ENCODE measurements around the gene CERKL. TPM values are rescaled to one million over a fixed set of nuclear protein-coding genes. Genes with fewer than 3 reads are reported as not detected.

Gene CERKL
- total RNA-seq, 1 experiment from 2014 or later: 0.23 TPM

DNA sequence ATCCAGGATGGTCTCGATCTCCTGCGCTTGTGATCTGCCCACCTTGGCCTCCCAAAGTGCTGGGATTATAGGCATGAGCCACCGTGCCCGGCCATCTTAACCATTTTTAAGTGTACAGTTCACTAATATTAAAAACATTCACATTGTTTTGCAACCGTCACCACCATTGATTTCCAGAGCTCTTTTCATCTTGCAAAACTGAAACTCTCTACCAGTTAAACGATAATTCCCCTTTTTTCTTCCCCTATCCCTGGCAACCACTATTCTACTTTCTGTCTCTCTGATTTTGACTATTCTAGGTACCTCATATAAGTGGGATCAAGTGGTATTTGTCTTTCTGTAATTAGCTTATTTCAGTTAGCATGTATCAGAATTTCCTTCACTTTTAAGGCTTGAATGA lies 40.2 kb upstream of the CERKL start:
- Mint-ChIP-seq H3K27ac (ENCODE audit: low read depth, unreplicated experiment) (no peak overlapping the region), H3K27me3 (ENCODE audit: insufficient read depth, unreplicated experiment) (peaks cover 19% of the 10 kb centered on the region), H3K9me3 (ENCODE audit: unreplicated experiment) (no peaks in the 10 kb centered on the region), H3K4me1 (ENCODE audit: insufficient read depth, unreplicated experiment) (no peaks in the 10 kb centered on the region), H3K36me3 (ENCODE audit: insufficient read depth, unreplicated experiment) (no peaks in the 10 kb centered on the region), H3K4me3 (ENCODE audit: unreplicated experiment) (no peak overlapping the region)
- BruUV-seq (replicated peaks): no TSS peak
- intact Hi-C loops (cut with micrococcal nuclease): no loop called here
- ChIA-PET POLR2A (no interaction called here), CTCF (interaction anchor here (0.7 to 1.3 kb wide), 2 partner anchors 17 to 18 kb away, joined by 3 to 6 read pairs; no protein-coding TSS in a partner anchor)
- TF ChIP-seq, protein P1, sequence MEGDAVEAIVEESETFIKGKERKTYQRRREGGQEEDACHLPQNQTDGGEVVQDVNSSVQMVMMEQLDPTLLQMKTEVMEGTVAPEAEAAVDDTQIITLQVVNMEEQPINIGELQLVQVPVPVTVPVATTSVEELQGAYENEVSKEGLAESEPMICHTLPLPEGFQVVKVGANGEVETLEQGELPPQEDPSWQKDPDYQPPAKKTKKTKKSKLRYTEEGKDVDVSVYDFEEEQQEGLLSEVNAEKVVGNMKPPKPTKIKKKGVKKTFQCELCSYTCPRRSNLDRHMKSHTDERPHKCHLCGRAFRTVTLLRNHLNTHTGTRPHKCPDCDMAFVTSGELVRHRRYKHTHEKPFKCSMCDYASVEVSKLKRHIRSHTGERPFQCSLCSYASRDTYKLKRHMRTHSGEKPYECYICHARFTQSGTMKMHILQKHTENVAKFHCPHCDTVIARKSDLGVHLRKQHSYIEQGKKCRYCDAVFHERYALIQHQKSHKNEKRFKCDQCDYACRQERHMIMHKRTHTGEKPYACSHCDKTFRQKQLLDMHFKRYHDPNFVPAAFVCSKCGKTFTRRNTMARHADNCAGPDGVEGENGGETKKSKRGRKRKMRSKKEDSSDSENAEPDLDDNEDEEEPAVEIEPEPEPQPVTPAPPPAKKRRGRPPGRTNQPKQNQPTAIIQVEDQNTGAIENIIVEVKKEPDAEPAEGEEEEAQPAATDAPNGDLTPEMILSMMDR (IDR thresholded peaks at IDR 0.05; ENCODE audit: unreplicated experiment): no peak
- DNase-seq (ENCODE audit: unreplicated experiment): no peak

GRCh38 chr2:181694271-181694670 lies 37.4 kb upstream of the CERKL start:
- ChIA-PET CTCF (interaction anchor here (0.6 to 1.0 kb wide), 2 partner anchors 239 to 952 kb away, joined by 3 read pairs; no protein-coding TSS in a partner anchor), POLR2A (no interaction called here)
- intact Hi-C loops (cut with micrococcal nuclease): no loop called here
- BruUV-seq (replicated peaks): no TSS peak
- no peak overlapping the region for H3K4me3 Mint-ChIP-seq (ENCODE audit: unreplicated experiment)
- no peaks in the 10 kb centered on the region for H3K4me1 Mint-ChIP-seq (ENCODE audit: insufficient read depth, unreplicated experiment)
- no peaks in the 10 kb centered on the region for H3K9me3 Mint-ChIP-seq (ENCODE audit: unreplicated experiment)
- no peaks in the 10 kb centered on the region for H3K36me3 Mint-ChIP-seq (ENCODE audit: insufficient read depth, unreplicated experiment)
- peaks cover 19% of the 10 kb centered on the region for H3K27me3 Mint-ChIP-seq (ENCODE audit: insufficient read depth, unreplicated experiment)
- no peak for DNase-seq (ENCODE audit: unreplicated experiment)
- TF ChIP-seq, protein P1 (IDR thresholded peaks at IDR 0.05; ENCODE audit: unreplicated experiment): no peak
- H3K27ac Mint-ChIP-seq (ENCODE audit: low read depth, unreplicated experiment): no peak overlapping the region

GRCh38 chr2:181690860-181691259 lies 34.0 kb upstream of the CERKL start:
- H3K9me3 Mint-ChIP-seq (ENCODE audit: unreplicated experiment): no peaks in the 10 kb centered on the region
- intact Hi-C loops (cut with micrococcal nuclease): no loop called here
- TF ChIP-seq, protein P1 (IDR thresholded peaks at IDR 0.05; ENCODE audit: unreplicated experiment): no peak
- H3K4me3 Mint-ChIP-seq (ENCODE audit: unreplicated experiment): no peak overlapping the region
- no peaks in the 10 kb centered on the region for H3K4me1 Mint-ChIP-seq (ENCODE audit: insufficient read depth, unreplicated experiment)
- no peak for DNase-seq (ENCODE audit: unreplicated experiment)
- peaks cover 13% of the 10 kb centered on the region for H3K27me3 Mint-ChIP-seq (ENCODE audit: insufficient read depth, unreplicated experiment)
- H3K36me3 Mint-ChIP-seq (ENCODE audit: insufficient read depth, unreplicated experiment): no peaks in the 10 kb centered on the region
- ChIA-PET CTCF (interaction anchor here (1.3 kb wide), 1 partner anchor 118 kb away, joined by 5 read pairs; no protein-coding TSS in a partner anchor), POLR2A (no interaction called here)
- BruUV-seq (replicated peaks): no TSS peak
- no peak overlapping the region for H3K27ac Mint-ChIP-seq (ENCODE audit: low read depth, unreplicated experiment)

DNA sequence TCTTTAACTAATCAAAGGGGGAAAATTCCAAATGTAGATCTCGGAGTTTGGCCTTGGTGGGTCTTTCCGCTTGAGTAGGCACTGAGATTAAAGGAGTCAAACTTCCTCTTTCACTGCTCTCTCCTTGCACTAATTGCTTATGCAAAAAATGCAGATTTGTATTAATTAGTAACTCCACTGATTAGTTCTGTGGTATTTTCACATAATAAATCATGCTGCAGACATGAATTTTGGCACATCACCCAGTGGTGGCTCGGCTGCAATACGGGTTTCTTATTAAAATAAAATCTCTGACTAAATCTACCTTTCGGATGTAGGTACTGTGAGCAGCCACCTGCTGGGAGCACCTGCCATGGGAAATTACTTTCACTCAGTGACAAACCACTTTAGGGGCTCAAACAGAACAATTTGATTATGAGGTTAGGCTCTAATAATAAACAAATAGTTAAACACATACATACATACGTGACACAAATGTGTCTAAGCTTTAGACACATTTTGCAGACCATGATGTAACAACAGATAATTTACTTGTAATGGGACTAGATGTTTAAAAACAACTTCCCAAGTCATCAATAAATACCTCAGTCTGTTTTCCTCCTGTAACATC lies 29.8 kb upstream of the CERKL start:
- CTCF ChIA-PET: interaction anchor here (1.4 kb wide), 1 partner anchor 113 kb away, joined by 3 read pairs; no protein-coding TSS in a partner anchor
- TF ChIP-seq, protein P1 (IDR thresholded peaks at IDR 0.05; ENCODE audit: unreplicated experiment): no peak
- H3K4me1 Mint-ChIP-seq (ENCODE audit: insufficient read depth, unreplicated experiment): no peaks in the 10 kb centered on the region
- H3K27me3 Mint-ChIP-seq (ENCODE audit: insufficient read depth, unreplicated experiment): peaks cover 53% of the 10 kb centered on the region
- H3K36me3 Mint-ChIP-seq (ENCODE audit: insufficient read depth, unreplicated experiment): no peaks in the 10 kb centered on the region
- intact Hi-C loops (cut with micrococcal nuclease): no loop called here
- BruUV-seq (replicated peaks): no TSS peak
- DNase-seq (ENCODE audit: unreplicated experiment): no peak
- no peak overlapping the region for H3K4me3 Mint-ChIP-seq (ENCODE audit: unreplicated experiment)
- H3K27ac Mint-ChIP-seq (ENCODE audit: low read depth, unreplicated experiment): no peak overlapping the region
- POLR2A ChIA-PET: no interaction called here
- peaks cover 4% of the 10 kb centered on the region for H3K9me3 Mint-ChIP-seq (ENCODE audit: unreplicated experiment)
